ENCODE measurements around the gene PEAR1.
"Not testable (repeated sequence)": the region's sequence is repeated elsewhere in the genome, so short reads cannot be mapped to it uniquely, and the experiment has no call there.

Gene PEAR1

GRCh38 chr1:156912861-156913808 lies 19.6 kb downstream of the PEAR1 start:
- in situ Hi-C loops (cut with HindIII; ENCODE audit: low sequenced_read_pairs), result no loop called here

- in situ Hi-C loops (cut with HindIII; ENCODE audit: low sequenced_read_pairs), result no loop called here
Observed at GRCh38 chr1:156913809-156914387, 20.4 kb downstream of the PEAR1 start.

- in situ Hi-C loops (cut with HindIII; ENCODE audit: low sequenced_read_pairs), result no loop called here
Observed at GRCh38 chr1:156914440-156914856, 20.9 kb downstream of the PEAR1 start.

- in situ Hi-C loops (cut with HindIII; ENCODE audit: low sequenced_read_pairs), result no loop called here
Observed at GRCh38 chr1:156920233-156921052, 26.9 kb downstream of the PEAR1 start, which contains the start of gene LRRC71. Gene LRRC71, plus strand, starts transcription at chr1:156920632. Its CDS starts 172 bp downstream, at chr1:156920804.

- in situ Hi-C loops (cut with HindIII; ENCODE audit: low sequenced_read_pairs), result no loop called here
Observed at GRCh38 chr1:156921053-156921529, 27.6 kb downstream of the PEAR1 start.

GRCh38 chr1:156922986-156923669 lies 29.6 kb downstream of the PEAR1 start:
- in situ Hi-C loops (cut with HindIII; ENCODE audit: low sequenced_read_pairs), result no loop called here

GRCh38 chr1:156923670-156924477 lies 30.4 kb downstream of the PEAR1 start:
- in situ Hi-C loops (cut with HindIII; ENCODE audit: low sequenced_read_pairs), result no loop called here

- in situ Hi-C loops (cut with HindIII; ENCODE audit: low sequenced_read_pairs), result no loop called here
Observed at GRCh38 chr1:156924478-156925153, 31.1 kb downstream of the PEAR1 start.

GRCh38 chr1:156925154-156926010 lies 31.9 kb downstream of the PEAR1 start:
- in situ Hi-C loops (cut with HindIII; ENCODE audit: low sequenced_read_pairs), result no loop called here

GRCh38 chr1:156926175-156926574 lies 32.7 kb downstream of the PEAR1 start:
- in situ Hi-C loops (cut with HindIII; ENCODE audit: low sequenced_read_pairs), result no loop called here

GRCh38 chr1:156926695-156927094 lies 33.2 kb downstream of the PEAR1 start:
- in situ Hi-C loops (cut with HindIII; ENCODE audit: low sequenced_read_pairs), result not testable (repeated sequence)

- in situ Hi-C loops (cut with HindIII; ENCODE audit: low sequenced_read_pairs), result no loop called here
Observed at GRCh38 chr1:156927215-156928042, 33.9 kb downstream of the PEAR1 start.

- in situ Hi-C loops (cut with HindIII; ENCODE audit: low sequenced_read_pairs), result no loop called here
Observed at GRCh38 chr1:156928043-156928602, 34.6 kb downstream of the PEAR1 start.

GRCh38 chr1:156929596-156930238 lies 36.2 kb downstream of the PEAR1 start:
- in situ Hi-C loops (cut with HindIII; ENCODE audit: low sequenced_read_pairs), result no loop called here

GRCh38 chr1:156930483-156930882 lies 37.0 kb downstream of the PEAR1 start:
- in situ Hi-C loops (cut with HindIII; ENCODE audit: low sequenced_read_pairs), result no loop called here

GRCh38 chr1:156931211-156931952 lies 37.9 kb downstream of the PEAR1 start:
- in situ Hi-C loops (cut with HindIII; ENCODE audit: low sequenced_read_pairs), result no loop called here
